ENCODE data around the gene LINC00305.

- no peak for TF ChIP-seq POLR2AphosphoS5 (IDR thresholded peaks at IDR 0.05; ENCODE audit: low read depth, low read length)
- TF ChIP-seq E2F1 (CRISPR knock-in tag; IDR thresholded peaks at IDR 0.05) = no peak
- TF ChIP-seq THAP8 (CRISPR knock-in tag; IDR thresholded peaks at IDR 0.05; ENCODE audit: borderline replicate concordance) = no peak
- TF ChIP-seq RAD51 (IDR thresholded peaks at IDR 0.05; ENCODE audit: borderline replicate concordance) = no peak
- TF ChIP-seq ZHX1 (CRISPR knock-in tag; IDR thresholded peaks at IDR 0.05; ENCODE audit: low read depth) = no peak
- no peak for TF ChIP-seq STAT6 (CRISPR knock-in tag; IDR thresholded peaks at IDR 0.05; ENCODE audit: borderline replicate concordance)
- no peak for TF ChIP-seq ZMYM2 (CRISPR knock-in tag; IDR thresholded peaks at IDR 0.05)
- TF ChIP-seq CTCF (CRISPR knock-in tag; IDR thresholded peaks at IDR 0.05) = no peak
Observed at GRCh38 chr18:64083916-64084315, 65.0 kb downstream of the LINC00305 start.
